GM23248 (cell line): ENCODE data around the gene CACNB4.

Source experiments
- EZH2 ChIP-seq: fragments of 200-600 bp; sonication (generic); IDR thresholded peaks from 2 replicates; pipeline ENCODE4 v1.6.1; 2018; ENCODE audit warnings: antibody characterized with exemption, mild to moderate bottlenecking; ENCODE audit not compliant: insufficient read depth, poor library complexity, severe bottlenecking
- EZH2phosphoT487 ChIP-seq: fragments of 200-600 bp; sonication (generic); IDR thresholded peaks from 2 replicates; pipeline ENCODE4 v1.6.1; 2018; ENCODE audit warnings: antibody characterized with exemption, moderate library complexity, mild to moderate bottlenecking, low read depth; ENCODE audit not compliant: insufficient read depth

GRCh38 chr2:151979694-151980093 lies 119.2 kb downstream of the CACNB4 start:
- TF ChIP-seq EZH2 = no peak
- no peak for TF ChIP-seq EZH2phosphoT487
